Activated CD8-positive, alpha-beta memory T cell treated with anti-CD3 and anti-CD28 coated beads, Interleukin-2, amount 50 U/mL, for 48 hours (primary cell): ENCODE data around the gene MTCH1.
A peak's percentile ranks its signal among the peaks of the same experiment; 100 is the strongest.

ENCODE experiments used
- DNase-seq: peaks from one replicate; pipeline ENCODE4 v3.0.0-alpha.2; 2020

The MTCH1 gene

GRCh38 chr6:36969240-36969691 is 16.7 kb downstream of the MTCH1 start:
- DNase-seq: no peak

DNA sequence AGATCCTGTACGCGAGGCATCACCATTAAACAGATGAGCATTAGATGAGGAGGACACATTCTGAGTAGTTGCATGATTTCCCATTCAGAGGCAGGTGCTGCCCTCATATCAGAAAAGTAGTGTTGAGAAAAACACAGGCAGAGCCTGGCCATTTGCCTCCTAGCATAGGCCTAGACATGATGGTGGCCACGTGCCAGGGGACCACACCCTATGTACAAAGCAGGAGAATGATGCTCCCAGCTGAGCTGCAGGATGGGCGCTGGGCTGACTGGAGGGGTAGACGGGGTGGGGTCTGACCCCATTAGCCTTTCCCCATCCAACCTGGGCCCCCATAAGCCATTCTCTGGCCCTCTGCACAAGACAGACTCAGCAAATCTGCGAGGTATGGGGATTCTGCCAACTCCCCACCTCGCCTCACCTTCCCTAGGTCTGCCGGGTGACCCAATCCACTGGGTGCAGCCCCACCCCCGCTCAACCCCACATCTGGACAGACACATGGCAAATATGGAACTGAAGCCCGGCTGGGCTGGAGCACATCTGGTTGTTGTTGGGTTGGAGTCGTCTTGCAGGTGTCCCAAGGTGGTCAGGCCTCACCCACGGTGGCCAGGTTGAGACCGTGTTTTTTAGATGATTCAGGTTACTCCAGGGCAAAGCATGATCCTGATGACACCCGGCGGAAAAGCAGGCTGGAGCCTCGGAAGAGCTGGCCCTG is 17.6 kb downstream of the MTCH1 start:
- no peak for DNase-seq

DNA sequence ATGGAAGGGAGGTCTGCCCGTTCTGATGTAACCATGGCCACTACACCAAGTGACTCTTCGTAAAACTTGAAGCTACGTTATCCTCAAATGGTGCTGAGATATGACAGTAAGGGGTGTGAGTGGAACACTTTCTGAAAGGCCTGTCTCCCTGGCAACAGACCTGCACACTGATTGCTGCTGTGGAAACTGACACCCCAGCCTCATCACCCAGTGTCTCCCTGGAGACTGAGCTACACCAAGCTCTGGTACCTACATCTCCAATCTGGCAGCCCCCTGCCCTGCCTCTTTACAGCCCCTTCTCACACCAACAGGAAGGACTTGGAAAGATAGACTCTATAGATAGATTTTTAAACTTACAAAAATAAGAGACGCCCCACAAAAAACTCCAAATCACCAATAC is 18.2 kb downstream of the MTCH1 start:
- no peak for DNase-seq

DNA sequence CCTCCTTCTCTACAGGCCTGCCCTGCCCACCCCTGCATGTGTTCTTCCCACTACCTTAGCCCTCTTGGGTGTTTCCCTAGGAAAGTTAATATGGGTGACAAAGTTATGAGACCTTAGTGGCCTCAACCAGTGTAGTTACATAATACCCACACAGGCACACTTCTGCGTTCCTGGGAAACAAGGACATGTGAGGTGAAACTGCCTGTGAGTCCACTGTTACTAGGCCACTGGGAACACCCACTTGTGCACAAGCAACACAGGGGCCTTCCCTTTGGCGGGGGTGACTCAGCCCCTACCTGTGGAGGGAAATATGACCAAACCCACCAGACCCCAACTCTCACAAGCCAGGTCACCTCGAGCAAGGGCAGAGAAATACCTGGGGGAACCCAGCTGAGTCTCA is 18.7 kb downstream of the MTCH1 start:
- DNase-seq: no peak

DNA sequence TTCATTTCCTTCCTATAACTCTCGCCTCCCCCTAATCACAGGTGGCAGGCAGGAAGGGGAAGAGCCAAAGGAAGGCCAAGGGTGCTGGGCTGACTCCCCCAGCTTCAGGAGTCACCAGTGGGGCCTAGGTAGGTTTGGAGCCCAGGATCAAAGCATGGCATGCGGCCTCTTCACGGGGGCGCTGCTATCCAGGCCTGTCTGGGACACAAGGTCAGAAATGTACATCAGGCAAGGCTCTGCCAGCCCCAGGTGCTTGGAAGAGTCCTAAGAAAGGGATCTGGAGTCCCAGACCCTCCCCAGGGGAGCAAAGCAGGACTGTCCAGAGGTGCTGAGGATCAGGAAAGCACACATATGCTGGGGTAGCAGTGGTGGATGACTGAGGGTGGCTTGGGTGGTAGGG is 21.1 kb downstream of the MTCH1 start:
- DNase-seq: no peak

GRCh38 chr6:36964349-36964748 is 21.6 kb downstream of the MTCH1 start:
- no peak for DNase-seq

GRCh38 chr6:36963451-36964290 is 22.3 kb downstream of the MTCH1 start:
- no peak for DNase-seq

- DNase-seq: peak; percentile 78
These were observed 23.1 kb downstream of the MTCH1 start for GRCh38 chr6:36962874-36963273.

DNA sequence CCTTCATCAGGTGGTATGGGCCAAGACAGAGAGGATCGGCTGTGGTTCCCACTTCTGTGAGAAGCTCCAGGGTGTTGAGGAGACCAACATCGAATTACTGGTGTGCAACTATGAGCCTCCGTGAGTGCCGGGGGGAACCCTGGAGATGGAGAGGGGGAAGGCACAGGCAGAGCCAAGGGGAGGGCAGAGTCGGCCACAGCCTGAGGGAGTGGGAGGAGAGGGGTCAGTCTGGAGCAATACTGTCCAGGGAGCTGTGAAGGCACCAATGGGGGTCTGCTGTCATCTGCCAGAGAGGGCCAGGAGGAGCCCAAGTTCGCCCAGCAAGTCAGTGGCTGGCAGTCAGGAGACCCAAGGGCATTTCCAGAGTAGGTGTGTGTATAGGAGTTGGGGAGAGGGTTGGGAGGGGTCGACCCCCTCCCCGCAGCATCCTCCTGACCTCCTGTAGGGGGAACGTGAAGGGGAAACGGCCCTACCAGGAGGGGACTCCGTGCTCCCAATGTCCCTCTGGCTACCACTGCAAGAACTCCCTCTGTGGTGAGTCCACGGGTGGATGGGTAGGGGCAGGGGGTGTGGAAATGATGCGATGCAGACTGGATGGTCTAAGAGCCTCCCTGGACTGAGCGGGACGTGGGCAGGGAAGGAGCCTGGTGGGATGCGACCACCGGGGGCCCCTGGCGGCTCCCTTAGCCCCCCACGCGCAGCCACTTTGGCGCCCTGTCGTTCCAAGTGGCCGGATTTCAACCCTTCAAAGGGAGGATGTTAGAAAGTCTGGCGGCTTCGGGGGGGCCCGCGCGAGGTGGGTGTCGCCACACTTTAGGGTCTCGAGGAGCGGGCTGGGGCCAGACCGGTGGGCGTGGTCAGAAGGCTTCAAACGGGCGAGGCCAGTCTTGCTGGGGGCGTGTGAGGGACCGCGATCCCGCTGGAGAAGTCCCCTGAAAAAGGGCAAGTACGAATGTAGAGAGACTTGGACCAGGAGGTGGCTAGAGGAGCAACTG is 24.3 kb downstream of the MTCH1 start:
- no peak for DNase-seq

- no peak for DNase-seq
These were observed 26.3 kb downstream of the MTCH1 start for GRCh38 chr6:36959555-36960250.

DNA sequence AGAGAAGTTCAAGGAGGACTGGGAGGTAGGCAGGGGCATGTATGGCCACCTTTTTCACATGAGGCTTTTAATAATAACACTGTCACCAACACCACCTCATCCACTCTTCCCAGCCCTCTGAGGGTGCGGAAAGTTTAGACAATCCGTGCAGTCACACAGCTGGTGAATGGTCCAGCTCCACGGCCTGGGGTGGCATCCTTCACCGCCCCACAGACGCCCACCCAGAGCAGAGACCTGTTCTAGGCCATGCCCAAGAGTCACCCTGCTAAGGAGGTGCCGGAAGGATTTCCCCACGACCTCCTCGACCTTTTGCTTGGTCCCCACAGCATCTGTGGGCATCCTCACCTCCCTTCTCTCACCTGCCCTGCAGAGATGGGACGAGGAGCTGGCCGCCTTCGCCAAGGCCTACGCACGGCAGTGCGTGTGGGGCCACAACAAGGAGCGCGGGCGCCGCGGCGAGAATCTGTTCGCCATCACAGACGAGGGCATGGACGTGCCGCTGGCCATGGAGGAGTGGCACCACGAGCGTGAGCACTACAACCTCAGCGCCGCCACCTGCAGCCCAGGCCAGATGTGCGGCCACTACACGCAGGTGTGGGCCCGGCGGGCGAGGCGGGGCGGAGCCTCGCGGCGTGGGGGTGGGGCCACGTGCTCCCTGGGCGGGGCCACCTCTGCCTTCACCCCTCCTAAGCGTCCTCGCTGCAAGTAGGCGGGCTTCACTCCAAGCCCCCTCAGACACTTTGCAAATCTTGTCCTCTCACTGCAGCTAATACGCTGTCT is 27.0 kb downstream of the MTCH1 start:
- no peak for DNase-seq

DNA sequence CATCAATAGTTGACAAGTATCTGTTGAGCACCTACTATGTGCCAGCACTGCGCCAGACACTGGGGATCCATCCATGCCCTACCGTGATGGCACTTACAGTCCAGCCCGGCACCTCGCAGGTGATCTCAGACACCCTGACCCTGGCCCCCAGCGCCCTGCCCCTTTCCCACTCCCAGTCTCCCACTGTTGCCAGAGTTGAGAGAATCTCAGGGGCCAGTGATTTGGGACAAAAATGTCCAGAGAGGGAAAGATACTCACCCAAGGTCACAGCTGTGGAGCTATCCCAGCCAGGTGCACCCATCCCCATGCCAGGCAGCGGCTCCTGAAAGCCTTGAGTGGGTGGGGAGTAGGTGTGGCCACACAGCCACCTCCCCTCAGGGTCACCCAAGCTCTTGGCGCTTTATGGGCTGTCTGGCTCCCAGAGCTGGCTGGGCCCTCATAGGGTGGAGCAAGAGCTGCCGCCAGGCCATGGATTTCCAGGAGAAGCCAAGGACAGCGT is 28.2 kb downstream of the MTCH1 start:
- no peak for DNase-seq

- no peak for DNase-seq
These were observed 29.6 kb downstream of the MTCH1 start for GRCh38 chr6:36956446-36956820.

DNA sequence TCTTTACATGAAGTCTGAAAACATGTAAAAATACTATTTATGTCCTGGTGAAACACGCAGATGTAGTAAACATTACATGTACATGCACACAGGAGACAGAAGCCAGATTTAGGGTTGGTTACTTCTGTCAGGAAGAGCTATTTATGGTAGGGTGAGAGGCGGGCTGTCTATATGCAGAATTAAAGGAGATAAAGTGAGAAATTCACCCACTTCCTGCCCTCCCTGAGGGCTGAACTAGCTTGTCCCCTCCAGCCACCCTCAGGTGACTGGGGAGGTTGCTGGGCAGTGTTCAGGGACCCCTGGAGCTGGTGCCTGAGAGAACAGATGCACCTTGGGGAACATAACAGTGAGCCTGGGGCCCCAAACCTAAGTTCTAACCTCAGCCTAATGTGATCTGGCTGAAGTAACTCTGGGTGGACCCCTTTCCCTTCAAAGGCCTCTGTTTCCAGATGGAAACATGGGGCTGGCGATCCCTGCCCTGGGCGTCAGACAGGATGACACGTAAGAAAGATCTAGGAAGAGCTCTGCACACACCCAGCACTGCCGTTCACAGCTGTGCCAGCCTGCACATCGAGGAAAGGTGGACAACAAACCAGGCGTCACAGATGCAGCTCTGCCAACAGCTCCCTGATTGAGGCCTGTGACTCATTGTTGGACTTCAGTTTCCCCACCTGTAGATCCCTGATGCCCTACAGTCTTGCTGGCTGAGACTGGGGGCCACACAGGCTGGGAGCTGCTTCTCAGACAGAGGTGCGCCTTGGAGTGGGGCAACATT is 30.1 kb downstream of the MTCH1 start:
- peak; percentile 49 for DNase-seq

- DNase-seq: peak; percentile 50
These were observed 30.9 kb downstream of the MTCH1 start for GRCh38 chr6:36955136-36955535.

DNA sequence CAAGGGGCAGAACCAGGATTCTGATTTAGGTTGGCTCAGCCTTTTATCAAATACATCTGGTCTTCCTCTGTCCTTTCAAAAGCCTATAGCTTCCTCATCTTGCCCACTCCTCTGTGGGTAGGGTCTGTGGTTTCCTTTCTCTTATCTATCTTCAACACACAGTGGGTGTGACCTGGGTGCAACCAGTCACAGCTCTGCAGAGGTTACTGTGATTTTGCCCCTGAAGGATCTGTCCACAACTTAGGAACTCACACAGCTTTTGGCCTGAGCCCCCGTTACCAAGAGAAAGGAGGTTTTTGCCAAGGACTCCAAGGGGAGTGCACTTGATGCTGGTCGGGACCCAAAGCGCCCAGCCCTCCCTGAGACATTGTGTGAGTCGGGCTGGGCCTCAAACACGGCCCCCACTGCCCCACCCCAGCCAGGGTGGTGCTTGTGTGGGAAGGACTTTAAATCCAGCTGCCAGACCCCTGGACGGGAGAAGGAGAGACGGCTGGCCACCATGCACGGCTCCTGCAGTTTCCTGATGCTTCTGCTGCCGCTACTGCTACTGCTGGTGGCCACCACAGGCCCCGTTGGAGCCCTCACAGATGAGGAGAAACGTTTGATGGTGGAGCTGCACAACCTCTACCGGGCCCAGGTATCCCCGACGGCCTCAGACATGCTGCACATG is 31.6 kb downstream of the MTCH1 start, which contains the start of gene PI16:
Gene PI16 (plus strand): TSS at position 477 of the 670 bp plus-strand sequence. CDS start 23 bp downstream, at position 500.
- DNase-seq: peak; percentile 47

GRCh38 chr6:36953931-36954261 is 32.1 kb downstream of the MTCH1 start:
- peak; percentile 42 for DNase-seq

DNA sequence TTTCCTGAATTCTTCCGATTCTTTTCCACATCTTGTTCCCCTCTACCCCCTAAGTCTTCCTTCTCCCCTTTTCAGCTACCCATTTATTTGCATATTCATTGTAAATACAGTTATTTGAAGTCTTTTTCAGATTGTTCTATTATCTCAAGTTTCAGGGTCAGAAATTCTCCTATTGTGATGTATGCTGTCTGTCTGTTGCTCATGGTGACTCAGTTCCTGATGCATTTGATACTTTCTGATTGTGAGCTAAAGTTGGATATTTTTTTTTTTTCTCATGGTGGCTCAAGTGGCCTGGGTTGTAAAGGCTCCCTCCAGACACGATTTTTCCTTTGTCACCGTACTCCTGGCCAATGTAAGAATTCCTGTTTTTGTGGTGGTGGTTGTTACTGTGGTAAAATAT is 36.4 kb downstream of the MTCH1 start:
- no peak for DNase-seq

DNA sequence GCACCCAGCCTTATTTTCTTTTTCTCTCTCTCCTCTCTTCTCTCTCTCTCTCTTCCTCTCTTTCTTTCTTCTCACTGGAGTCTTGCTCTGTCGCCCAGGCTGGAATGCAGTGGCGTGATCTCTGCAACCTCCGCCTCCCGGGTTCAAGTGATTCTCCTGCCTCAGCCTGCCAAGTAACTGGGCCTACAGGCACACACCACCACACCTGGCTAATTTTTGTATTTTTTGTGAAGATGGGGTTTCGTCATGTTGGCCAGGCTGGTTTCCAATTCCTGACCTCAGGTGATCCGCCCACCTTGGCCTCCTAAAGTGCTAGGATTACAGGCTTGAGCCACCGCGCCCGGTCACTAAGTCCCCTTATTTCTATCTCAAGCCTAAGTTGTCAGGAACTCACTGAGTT is 36.9 kb downstream of the MTCH1 start:
- peak; percentile 23 for DNase-seq
